GM12872 (cell line): ENCODE results near the gene OSGIN1.

ENCODE experiments used
- TF ChIP-seq, protein P1 (sequence below): IDR thresholded peaks from 3 replicates; pipeline ENCODE4 v1.5.1; 2011; ENCODE audit warnings: low read depth, mild to moderate bottlenecking, low read length, moderate library complexity; ENCODE audit not compliant: insufficient read depth

The OSGIN1 gene

DNA sequence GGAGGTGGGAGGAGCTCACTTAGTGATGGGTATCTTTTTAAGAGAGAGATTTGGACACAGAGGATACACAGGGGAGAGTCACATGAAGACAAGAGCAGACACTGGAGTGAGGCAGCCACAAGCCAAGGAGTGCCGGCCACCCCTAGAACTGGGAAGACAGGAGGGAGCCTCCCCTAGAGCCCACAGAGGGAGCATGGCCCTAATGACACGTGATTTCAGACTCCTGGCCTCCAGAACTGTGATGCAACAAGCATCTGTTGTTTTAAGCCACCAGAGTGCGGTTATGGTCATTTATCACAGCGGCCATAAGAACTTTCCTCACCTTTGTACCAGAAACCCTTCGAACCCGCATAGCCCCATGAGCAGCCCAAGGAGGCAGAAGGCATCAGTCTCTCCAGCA, 56.2 kb downstream of the OSGIN1 start:
- TF ChIP-seq, protein P1, sequence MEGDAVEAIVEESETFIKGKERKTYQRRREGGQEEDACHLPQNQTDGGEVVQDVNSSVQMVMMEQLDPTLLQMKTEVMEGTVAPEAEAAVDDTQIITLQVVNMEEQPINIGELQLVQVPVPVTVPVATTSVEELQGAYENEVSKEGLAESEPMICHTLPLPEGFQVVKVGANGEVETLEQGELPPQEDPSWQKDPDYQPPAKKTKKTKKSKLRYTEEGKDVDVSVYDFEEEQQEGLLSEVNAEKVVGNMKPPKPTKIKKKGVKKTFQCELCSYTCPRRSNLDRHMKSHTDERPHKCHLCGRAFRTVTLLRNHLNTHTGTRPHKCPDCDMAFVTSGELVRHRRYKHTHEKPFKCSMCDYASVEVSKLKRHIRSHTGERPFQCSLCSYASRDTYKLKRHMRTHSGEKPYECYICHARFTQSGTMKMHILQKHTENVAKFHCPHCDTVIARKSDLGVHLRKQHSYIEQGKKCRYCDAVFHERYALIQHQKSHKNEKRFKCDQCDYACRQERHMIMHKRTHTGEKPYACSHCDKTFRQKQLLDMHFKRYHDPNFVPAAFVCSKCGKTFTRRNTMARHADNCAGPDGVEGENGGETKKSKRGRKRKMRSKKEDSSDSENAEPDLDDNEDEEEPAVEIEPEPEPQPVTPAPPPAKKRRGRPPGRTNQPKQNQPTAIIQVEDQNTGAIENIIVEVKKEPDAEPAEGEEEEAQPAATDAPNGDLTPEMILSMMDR, result no peak

DNA sequence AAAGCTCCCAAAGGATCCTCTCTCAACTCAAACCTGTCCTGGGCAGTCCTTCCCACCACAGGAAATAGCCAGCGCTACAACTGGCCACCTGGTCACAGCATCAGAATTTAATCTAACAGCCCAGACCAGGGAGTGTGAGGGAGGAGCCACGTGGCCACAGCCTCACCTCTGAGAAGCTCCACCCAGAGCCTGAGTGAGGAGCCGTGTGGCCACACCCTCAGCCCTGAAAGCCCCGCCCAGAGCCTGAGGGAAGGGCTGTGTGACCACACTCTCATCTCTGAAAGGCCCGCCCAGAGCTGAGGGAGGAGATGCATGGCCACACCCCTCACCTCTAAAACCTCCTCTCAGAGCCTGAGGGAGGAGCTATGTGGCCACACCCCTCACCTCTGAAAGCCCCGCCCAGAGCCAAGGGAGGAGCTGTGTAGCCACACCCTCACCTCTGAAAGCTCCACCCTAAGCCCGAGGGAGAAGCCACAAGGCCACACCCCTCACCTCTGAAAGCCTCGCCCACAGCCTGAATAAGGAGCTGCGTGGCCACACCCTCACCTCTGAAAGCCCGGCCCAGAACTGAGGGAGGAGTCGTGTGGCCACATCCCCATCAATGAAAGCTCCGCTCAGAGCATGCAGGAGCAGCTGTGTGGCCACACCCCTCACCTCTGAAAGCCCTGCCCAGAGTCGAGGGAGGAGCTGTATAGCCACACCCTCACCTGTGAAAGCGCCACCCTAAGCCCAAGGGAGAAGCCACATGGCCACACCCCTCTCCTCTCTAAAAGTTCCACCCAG, 60.9 kb downstream of the OSGIN1 start:
- TF ChIP-seq, protein P1, result no peak

DNA sequence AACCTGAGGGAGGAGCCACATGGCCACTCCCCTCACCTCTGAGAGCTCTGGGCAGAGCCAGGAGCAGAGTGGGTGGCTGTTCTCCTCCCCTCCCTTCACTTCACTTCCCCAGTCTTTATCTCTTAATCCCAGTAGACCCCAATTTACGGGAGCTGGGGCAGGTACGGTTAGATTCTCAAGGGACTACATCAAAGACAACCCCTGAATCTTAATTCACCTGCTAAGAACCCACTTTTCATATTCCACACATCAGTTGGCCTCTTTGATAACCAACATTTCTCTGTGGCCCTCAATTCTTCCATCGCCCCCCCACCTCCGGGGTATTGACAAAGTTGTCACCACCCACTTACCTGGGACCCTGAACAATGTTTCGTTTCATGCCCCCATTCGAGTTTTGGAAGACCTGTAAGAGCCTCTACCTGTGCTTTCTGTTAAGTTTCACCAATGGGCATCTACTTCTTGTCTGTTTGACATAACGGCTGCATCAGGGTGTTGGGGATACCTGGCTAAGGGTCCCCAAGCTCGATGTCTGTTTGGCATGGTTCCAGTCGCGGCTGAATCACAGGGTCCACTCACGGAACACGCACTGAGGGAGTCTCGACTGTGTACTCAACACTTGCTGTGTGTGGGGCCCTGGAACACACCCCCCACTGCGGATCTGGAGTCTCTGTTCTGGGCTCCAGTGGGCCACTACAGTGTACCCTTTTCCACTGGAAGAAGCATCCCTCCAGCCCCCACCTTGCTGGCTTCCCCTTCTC, 61.7 kb downstream of the OSGIN1 start:
- TF ChIP-seq, protein P1, result no peak

DNA sequence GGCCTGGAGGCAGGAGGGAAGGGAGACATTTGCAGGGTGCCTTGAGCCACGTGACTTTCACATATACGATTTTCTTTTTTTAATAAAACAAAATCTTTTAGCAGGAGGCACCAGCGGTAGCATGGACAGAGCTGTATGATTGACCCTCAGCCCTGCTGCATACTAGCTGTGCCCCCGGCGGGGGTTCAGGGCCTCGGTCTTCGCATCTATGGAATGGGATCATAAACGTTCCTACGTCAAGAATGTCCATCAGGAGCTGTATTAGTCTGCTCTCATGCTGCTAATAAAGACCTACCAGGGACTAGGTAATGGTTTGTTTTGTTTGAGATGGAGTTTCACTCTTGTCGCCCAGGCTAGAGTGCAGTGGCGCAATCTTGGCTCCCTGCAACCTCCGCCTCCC, 62.4 kb downstream of the OSGIN1 start:
- TF ChIP-seq, protein P1, result no peak
